NCI-H510A treated with DMSO at 0.1 percent for 48 hours (cell line): ENCODE measurements around the gene CARD19.

ENCODE experiments used
- DNase-seq: peaks from one replicate; lab custom pipeline; 2025; lab: John Stamatoyannopoulos, UW

Gene CARD19, protein sequence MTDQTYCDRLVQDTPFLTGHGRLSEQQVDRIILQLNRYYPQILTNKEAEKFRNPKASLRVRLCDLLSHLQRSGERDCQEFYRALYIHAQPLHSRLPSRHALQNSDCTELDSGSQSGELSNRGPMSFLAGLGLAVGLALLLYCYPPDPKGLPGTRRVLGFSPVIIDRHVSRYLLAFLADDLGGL

GRCh38 chr9:93096131-93096802 lies at the start of gene CARD19:
CARD19 (plus strand) TSS chr9:93096217; CDS start chr9:93096346, 129 bp downstream.
- peak; percentile 30 for DNase-seq

DNA sequence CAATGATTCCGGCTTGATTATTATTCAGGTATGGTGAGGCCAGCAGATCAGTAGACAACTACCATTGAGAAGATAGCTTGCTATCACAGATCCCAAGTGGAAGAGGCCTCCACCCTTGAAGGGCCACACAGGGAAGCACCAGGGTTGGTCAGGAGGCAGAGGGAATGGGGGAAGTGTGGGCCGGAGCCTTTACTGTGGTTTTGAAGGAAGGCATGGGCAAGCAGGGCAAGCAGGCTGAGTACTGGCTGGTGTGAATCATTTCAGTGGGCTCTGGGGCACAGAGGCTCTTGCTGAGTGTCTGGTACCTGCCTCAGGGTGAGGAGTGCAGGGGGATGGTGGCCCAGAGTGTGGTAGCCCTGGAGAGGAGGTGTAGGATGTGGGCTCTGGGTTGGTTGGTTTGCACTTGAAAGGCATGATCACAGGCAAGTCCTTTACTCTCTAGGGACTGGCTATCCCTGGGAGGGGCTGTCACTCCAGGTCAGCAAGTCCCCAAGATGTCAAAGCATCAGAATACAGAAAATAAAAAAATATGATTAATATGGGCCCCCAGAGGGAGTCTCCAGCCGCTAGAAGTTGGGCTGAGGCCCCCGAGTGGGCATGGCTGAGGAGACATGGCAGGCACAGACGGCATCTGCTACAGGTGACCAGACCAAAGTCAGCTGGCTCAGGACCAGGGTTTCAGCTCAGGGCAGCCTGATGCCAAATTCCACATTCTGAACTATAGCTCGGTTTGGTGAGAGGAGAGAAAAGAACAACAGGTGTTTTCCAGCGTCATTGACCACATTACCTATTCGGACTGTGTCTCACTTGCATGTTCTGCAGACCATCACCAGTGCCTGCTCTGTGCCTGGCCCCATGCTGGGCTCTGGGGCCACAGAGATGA lies 47.2 kb upstream of the CARD19 start:
- DNase-seq: no peak

DNA sequence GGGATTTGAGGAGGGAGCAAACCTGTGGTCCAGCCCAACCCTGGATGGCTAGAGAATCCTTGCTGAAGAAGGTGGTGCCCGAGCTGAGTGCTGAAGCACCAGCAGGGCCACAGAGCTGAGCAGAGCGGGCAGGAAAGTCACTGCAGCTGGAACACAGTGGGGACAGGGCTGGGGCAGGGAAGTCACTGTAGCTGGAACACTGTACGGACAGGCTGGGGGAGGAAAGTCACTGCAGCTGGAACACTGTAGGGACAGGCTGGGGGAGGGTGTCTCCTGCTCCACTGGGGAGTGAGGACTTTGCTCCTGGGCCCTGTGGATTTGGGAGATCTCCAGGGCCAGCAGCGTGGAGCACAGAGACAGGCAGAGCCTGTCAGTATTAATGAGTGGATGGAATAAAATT lies 46.5 kb upstream of the CARD19 start:
- no peak for DNase-seq

GRCh38 chr9:93050231-93050630 lies 45.8 kb upstream of the CARD19 start:
- no peak for DNase-seq

GRCh38 chr9:93051680-93052089 lies 44.3 kb upstream of the CARD19 start:
- DNase-seq: no peak

DNA sequence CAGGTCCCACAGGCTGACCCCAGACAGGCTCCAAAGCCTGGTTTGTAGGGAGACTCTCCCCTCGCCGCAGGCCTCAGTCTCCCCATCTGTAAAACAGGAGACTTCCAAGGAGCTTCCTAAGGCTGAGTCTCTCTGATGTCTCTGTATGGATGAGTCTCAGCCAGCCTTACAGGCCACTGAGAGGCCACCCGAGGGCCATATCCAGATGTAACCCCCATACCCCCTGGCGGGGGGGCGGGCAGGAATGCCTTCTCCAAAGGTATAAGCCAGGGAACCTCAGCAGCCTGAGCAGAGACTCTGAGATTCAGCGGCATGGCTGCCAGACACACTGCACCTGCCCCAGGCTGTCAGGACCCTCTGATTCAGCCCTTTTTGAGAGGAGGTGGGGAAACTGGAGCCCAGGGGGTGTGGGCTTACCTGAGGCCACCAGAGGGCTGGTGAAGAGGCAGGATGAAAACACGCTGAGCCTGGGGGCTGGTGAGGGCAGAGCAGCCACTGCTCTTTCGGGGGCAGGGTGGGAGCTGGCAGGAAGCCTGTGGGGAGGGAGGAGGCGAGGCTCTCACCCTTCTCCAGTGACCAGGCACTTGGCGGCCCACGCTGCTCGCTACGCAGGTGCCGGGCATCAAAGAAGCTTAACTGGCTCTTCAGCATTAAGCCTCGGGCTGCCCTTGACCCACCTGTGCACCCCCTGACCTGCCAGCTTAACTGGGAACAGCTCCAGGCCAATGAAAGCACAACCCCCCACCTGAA lies 43.1 kb upstream of the CARD19 start:
- DNase-seq: no peak

DNA sequence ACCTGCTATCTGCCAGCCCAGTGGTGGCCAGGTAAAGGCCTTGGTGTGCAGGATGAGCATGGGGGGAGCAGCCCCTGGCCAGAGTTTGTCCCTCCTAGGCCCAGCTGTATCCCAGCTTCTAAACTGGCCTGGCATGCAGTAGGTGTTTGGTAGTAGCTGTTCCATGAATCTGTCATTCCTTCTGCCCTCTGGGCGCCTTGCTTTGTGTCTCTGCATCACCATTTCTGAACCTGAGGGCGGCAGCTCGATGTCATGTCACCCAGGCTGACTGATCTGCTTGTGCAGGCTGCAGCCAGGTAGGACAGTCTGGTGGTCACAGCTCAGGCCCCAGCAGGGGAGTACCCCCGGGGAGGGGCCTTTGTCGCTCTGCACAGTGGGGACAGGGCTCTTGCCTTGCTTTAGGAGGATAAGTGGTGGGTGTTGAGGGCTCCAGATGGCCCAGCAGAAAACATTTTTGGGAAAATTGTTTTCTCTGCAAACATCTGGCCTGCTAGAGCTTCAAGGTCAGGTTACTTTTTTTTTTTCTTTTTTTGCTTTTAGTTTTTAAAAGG lies 42.2 kb upstream of the CARD19 start:
- DNase-seq: no peak

DNA sequence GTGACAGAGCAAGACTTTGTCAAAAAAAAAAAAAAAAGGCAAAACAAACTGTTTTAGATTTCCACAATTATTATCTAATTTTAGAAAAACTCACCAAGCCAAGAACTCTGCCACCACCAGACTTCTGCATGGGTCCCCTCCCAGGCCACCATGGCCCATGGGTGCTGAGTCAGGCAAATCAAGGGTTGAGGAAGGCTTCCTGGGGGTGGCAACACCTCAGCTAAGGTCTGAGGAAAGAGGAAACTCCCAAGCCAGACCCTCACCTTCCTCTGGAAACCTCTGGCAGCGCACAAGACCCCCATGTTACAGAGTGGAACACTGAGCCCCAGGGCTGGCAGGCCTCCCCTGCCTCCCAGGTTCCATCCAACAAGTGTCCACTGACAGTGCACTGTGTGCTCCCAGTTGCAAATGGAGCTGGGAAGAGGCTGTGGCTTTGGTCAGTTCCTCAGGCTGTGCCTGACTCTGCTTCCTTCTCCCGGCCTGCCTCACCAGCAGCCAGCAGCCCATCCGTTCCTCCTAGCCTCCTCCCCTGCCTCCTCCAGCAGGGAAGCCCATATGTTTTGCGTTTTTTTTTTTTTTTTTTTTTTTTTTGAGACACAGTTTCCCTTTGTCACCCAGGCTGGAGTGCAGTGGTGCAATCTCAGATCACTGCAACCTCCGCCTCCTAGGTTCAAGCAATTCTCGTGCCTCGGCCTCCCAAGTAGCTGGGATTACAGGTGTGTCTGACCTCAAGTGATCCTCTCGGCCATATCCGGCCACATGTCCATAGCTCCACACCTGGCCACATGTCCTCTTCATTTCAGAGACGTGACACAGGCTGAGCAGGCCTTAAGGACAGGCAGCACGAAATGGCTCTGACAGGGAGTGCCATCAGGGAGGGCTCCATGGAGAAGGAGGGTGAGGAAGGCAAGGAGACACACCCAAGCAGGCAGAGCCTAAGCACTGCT lies 41.0 kb upstream of the CARD19 start:
- no peak for DNase-seq

DNA sequence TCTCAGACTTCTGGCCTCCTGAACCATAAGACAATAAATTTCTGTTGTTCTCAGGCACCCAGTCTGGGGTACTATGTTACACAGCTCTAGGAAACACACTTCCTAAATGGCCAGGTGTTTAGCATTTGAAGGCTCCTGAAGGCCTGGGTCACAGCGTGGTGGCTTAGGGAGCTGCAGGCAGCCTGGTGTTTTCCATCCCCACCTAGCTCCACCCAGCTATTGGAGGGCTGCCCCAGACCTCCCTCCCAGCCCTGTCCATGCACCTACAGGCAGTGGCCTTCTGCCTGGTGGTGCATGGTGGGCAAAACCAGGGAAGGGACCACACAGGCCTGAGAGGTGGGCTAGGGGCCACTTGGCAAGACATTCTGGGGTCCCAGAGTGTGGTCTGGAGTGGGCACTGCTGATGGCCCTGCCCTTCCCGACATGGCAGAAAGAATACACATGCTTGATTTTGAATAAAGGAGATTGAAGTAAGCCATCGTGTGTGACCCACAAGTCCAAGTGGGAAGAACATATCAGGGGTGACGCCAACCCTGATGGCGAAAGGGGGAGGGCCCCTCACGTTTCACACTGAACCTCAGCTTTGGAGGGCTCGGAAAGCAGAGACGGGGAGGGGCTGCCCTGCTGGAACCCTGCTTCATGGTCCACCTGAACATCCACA lies 38.8 kb upstream of the CARD19 start:
- no peak for DNase-seq

GRCh38 chr9:93057703-93058354 lies 38.2 kb upstream of the CARD19 start:
- no peak for DNase-seq

GRCh38 chr9:93058355-93059010 lies 37.5 kb upstream of the CARD19 start, which contains the start of gene SUSD3:
SUSD3 (plus strand) TSS chr9:93058701; CDS start chr9:93058743, 42 bp downstream.
- no peak for DNase-seq

- no peak for DNase-seq
Observed at GRCh38 chr9:93059011-93059714, 36.9 kb upstream of the CARD19 start.

- no peak for DNase-seq
Observed at GRCh38 chr9:93059715-93060578, 36.1 kb upstream of the CARD19 start.

DNA sequence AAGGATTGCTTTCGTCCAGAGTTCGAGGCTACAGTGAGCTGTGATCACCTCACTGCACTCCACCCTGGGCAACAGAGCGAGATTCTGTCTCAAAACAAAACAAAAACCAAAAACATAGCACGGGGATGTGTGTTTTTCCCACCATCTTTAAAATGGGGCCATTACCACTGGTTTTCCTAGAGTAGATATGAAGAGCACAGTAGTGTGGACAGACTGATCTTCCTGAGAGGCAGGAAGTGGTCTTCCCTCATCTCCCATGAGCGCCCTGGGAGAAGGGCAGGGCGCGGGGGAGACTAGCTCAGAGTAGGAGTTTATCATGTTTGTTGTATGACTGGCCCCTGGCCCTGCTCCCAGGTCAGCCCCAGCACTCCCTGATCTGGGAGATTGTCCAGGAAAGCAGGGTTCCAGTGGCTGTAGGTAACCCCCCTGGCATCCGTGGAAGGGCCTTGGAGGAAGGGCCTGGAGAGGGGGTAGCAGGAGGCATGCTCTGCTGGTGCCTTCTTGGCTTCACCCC lies 35.2 kb upstream of the CARD19 start:
- DNase-seq: no peak

GRCh38 chr9:93061260-93061751 lies 34.7 kb upstream of the CARD19 start:
- DNase-seq: no peak

DNA sequence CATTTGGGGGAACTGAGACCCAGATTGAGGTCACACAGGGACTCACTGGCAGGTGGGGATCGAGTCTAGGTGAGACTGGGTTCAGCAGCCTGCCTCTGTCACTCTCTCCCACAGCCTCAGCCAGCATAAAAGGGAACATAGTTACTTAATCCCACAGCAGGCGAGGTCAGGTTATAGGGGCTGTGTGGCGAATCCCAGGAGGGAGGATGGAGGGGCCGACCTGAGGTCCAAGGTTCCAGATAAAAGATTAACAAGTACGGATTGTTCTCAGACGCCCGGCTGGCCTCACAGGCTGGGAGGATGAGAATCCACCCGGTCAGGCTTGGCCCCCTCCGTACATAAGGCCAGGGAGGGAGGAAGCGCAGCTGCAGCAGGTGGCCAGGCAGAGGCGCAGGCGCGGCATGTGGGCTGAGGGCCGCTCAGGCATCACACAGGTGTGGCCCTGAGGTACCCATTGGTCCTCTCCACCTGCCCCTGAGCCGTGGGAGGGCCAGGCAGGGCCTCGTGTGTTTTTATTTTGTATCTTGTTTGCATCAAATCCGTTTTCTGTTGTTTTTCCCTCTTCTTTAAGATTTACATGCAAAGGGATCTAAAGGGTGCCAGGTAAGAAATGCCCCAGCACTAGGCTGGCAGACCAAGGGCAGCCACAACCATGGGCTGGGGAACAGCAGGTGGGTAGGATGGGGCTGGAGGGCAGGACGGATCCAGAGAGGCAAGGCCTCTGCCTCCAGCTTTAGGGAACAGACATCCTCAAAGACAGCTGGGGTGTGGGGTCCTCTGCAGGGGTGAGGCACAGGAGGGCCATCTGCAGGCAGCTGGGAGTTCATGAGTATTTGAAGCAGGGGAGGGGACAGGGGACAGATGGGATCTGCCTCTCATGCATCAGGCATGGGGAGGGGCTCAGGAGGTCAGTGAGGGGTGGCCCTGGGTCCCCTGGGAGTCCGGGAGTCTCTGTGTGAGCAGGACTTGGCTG lies 33.9 kb upstream of the CARD19 start:
- peak; percentile 50 for DNase-seq
